A549 treated with dexamethasone at 1 μM for 4 hours (cell line): ENCODE measurements around the gene CLEC3B. TPM values are rescaled to one million over a fixed set of nuclear protein-coding genes. Genes with fewer than 3 reads are reported as not detected.

Experiments used
- total RNA-seq: library from RNA; stranded (reverse); fragments of 200-300 nt; extraction: Qiagen RNA extraction; gene quantifications from 5 replicates; pipeline ENCODE4 v1.2.3, GENCODE V29; 2022

CLEC3B gene, protein sequence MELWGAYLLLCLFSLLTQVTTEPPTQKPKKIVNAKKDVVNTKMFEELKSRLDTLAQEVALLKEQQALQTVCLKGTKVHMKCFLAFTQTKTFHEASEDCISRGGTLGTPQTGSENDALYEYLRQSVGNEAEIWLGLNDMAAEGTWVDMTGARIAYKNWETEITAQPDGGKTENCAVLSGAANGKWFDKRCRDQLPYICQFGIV
- total RNA-seq = not detected in 5 replicates

DNA sequence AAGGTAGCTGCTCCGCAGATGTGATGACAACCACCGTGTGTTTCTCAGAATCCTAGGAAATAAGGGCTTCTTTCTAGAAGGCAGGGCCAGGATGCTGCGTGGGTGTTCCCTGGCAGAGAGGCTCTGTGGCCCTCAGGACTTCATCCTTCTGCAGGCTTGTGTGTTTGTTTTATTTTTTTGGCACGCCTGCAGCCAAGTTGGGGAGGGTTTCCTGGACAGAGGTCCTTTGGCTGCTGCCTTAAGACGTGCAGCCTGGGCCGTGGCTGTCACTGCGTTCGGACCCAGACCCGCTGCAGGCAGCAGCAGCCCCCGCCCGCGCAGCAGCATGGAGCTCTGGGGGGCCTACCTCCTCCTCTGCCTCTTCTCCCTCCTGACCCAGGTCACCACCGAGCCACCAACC is at the start of gene CLEC3B:
Gene CLEC3B (plus strand): TSS at position 266 of the 400 bp plus-strand sequence. CDS start 60 bp downstream, at position 326.

Other genes with a start within 250 kb of the CLEC3B start
- gene TMEM42, start 164.4 kb upstream of the CLEC3B start, total RNA-seq = 7.9 to 10.9 TPM (median 10.6 TPM) in 5 replicates
- gene TGM4, start 151.7 kb upstream of the CLEC3B start, total RNA-seq = 0.25 to 0.39 TPM (median 0.27 TPM) in 5 replicates
- gene ZDHHC3, start 50.1 kb upstream of the CLEC3B start, total RNA-seq = 40.0 to 48.4 TPM (median 46.8 TPM) in 5 replicates
- gene EXOSC7, start 50.1 kb upstream of the CLEC3B start, total RNA-seq = 40.7 to 50.3 TPM (median 41.1 TPM) in 5 replicates
- gene CDCP1, start 120.1 kb downstream of the CLEC3B start, total RNA-seq = 7.7 to 9.9 TPM (median 9.1 TPM) in 5 replicates
- gene TMEM158, start 200.0 kb downstream of the CLEC3B start, total RNA-seq = 7.2 to 9.7 TPM (median 8.6 TPM) in 5 replicates